Prostate gland (tissue), 2 donors: Measurements from ENCODE around the gene LRP8. TPM values are rescaled to one million over a fixed set of nuclear protein-coding genes. Genes with fewer than 3 reads are reported as not detected.

ENCODE experiments used
- DNase-seq: peaks from one replicate; pipeline ENCODE4 v3.0.0-alpha.2; 2019; ENCODE audit warnings: low spot score
- H3K27ac ChIP-seq, 2 donors: fragments of 200-600 bp; sonication (generic); 2 replicates each; pipeline ENCODE4 v1.5.1; 2017 to 2019
- H3K27me3 ChIP-seq: fragments of 200-600 bp; sonication (generic); replicated peaks from 2 replicates; pipeline ENCODE4 v1.5.1; 2019; ENCODE audit not compliant: insufficient read depth
- H3K36me3 ChIP-seq, 2 donors: fragments of 200-600 bp; sonication (generic); 1 replicate in 1 of 2; 2 replicates in 1 of 2; pipeline versions ENCODE4 v1.5.1 to v1.8.1; 2017 to 2019
- H3K4me1 ChIP-seq: fragments of 200-600 bp; sonication (generic); replicated peaks from 2 replicates; pipeline ENCODE4 v1.5.1; 2019
- H3K4me3 ChIP-seq, 2 donors: fragments of 200-600 bp; sonication (generic); 2 replicates each; pipeline ENCODE4 v1.5.1; 2017 to 2019
- H3K9me3 ChIP-seq: fragments of 200-600 bp; sonication (generic); 2 replicates; pipeline ENCODE4 v1.5.1; 2017
- POLR2A ChIP-seq: fragments of 450-650 bp; IDR thresholded peaks from one replicate; pipeline ENCODE4 v1.6.1; 2016; ENCODE audit warnings: antibody characterized with exemption, mild to moderate bottlenecking
- POLR2AphosphoS5 ChIP-seq: sonication (generic); formaldehyde crosslinking; IDR thresholded peaks from one replicate; pipeline ENCODE4 v1.6.1; 2017; ENCODE audit warnings: antibody characterized with exemption
- WGBS: methylation state at CpG from one replicate; pipeline ENCODE4 v1.1.5; 2018; 5-methylcytosine and 5-hydroxymethylcytosine counted together
- intact Hi-C: fragments of 100-400 bp; cut with DNase I; formaldehyde crosslinking; loops from one replicate; pipeline ENCODE4 v1.14.2; 2022
- total RNA-seq, 2 donors: library from RNA; depleted of rRNA; stranded (reverse); fragments of >200 nt; gene quantifications; one replicate each; pipeline ENCODE4 v1.1.0, GENCODE V29; 2016
- TF ChIP-seq, protein P1 (sequence below), 4 experiments: fragments of 200-600 bp in 2 of 4; fragments of 450-650 bp in 2 of 4; sonication (generic) in 2 of 4; IDR thresholded peaks; 1 replicate in 3 of 4; 2 replicates in 1 of 4; pipeline ENCODE4 v1.5.1; 2016 to 2019; ENCODE audit warnings: antibody characterized with exemption in 4 of 4, mild to moderate bottlenecking in 2 of 4, moderate library complexity in 2 of 4

Gene LRP8
- total RNA-seq, 2 donors from 2014 or later = 6.7 to 130 TPM

DNA sequence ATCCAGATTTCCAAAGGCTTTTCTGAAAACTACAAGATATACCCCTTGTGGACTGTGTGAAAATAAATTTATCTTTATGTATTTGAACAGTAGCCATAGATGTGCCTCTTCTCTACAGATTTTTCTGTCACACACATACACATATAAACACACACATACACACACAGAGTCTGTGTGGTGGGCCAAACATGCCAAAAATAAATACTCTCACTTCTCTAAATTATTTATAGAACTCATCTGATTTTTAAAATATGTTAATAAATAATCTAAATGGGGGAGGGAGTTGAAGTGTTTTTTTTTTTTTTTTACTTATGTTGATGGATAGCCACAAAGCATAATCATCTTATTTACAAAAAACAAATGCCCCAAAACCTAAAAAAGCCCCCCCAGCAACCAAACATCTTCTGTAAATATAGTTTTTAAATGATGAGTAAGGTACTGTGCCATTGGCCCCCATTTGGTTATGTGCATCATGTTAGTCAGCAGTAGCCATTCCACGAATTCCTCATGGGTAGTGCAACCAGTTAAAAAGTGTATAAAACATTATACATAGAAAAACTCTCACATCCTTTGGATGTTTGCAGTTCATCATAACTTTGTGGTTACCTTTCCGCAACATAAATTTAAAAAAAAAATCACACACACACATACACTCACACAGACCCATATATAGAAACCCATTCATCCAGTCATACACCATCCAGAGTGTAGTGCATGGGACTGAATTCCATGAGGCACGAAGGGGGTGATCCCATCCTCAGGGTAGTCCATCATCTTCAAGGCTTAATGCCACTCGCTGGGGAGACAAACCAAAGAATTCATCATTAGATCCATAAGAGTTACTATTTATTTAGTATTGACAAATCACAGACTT is 81.4 kb downstream of the LRP8 start:
- intact Hi-C loops = no loop called here
- Histone ChIP-seq H3K36me3 (no peaks in the 10 kb centered on the region), H3K4me1 (no peaks in the 10 kb centered on the region), H3K9me3 (no peaks in the 10 kb centered on the region), H3K4me3 (no peak overlapping the region), H3K27me3 (no peaks in the 10 kb centered on the region), H3K27ac (no peak overlapping the region)
- 83% methylated on average over 4 of the region's 4 CpGs for WGBS
- DNase-seq = no peak
- TF ChIP-seq POLR2A (no peak), POLR2AphosphoS5 (no peak)
- TF ChIP-seq, protein P1, sequence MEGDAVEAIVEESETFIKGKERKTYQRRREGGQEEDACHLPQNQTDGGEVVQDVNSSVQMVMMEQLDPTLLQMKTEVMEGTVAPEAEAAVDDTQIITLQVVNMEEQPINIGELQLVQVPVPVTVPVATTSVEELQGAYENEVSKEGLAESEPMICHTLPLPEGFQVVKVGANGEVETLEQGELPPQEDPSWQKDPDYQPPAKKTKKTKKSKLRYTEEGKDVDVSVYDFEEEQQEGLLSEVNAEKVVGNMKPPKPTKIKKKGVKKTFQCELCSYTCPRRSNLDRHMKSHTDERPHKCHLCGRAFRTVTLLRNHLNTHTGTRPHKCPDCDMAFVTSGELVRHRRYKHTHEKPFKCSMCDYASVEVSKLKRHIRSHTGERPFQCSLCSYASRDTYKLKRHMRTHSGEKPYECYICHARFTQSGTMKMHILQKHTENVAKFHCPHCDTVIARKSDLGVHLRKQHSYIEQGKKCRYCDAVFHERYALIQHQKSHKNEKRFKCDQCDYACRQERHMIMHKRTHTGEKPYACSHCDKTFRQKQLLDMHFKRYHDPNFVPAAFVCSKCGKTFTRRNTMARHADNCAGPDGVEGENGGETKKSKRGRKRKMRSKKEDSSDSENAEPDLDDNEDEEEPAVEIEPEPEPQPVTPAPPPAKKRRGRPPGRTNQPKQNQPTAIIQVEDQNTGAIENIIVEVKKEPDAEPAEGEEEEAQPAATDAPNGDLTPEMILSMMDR (IDR thresholded peaks at IDR 0.05) = no peak

GRCh38 chr1:53244141-53244540 is 83.7 kb downstream of the LRP8 start:
- intact Hi-C loops = no loop called here
- Histone ChIP-seq H3K36me3 (no peaks in the 10 kb centered on the region), H3K4me3 (no peak overlapping the region), H3K27ac (no peak overlapping the region), H3K9me3 (no peaks in the 10 kb centered on the region), H3K4me1 (no peaks in the 10 kb centered on the region), H3K27me3 (no peaks in the 10 kb centered on the region)
- DNase-seq = no peak
- 81% methylated on average over 4 of the region's 4 CpGs for WGBS
- no peak for TF ChIP-seq POLR2AphosphoS5
- TF ChIP-seq POLR2A = no peak
- TF ChIP-seq, protein P1 (IDR thresholded peaks at IDR 0.05) = no peak

DNA sequence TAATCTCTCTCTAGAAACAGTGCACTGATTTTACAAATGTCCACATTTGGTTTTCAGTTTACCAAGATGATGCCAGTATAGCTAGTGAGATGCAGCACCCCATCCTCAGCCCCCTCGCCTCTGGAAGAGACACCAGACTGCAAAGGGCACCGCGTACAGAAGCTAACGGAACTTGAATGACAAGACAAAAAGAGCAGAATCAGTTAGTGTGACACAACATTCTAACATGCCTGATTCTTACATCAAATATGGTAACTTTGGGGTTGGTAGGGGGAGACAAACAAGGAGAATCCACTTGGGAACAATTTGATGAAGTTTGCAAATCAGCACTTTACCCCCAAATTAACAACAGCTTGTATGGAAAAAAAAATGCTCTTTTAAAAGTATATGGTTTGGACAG is 85.5 kb downstream of the LRP8 start:
- TF ChIP-seq POLR2AphosphoS5 (no peak), POLR2A (no peak)
- TF ChIP-seq, protein P1 (IDR thresholded peaks at IDR 0.05) = no peak
- no peak for DNase-seq
- intact Hi-C loops = no loop called here
- Histone ChIP-seq H3K27ac (no peak overlapping the region), H3K9me3 (no peaks in the 10 kb centered on the region), H3K4me1 (no peaks in the 10 kb centered on the region), H3K4me3 (no peak overlapping the region), H3K27me3 (no peaks in the 10 kb centered on the region), H3K36me3 (no peaks in the 10 kb centered on the region)
- 74% methylated on average over 4 of the region's 4 CpGs for WGBS

GRCh38 chr1:53241828-53242227 is 86.0 kb downstream of the LRP8 start:
- Histone ChIP-seq H3K36me3 (no peaks in the 10 kb centered on the region), H3K9me3 (no peaks in the 10 kb centered on the region), H3K4me1 (no peaks in the 10 kb centered on the region), H3K27ac (no peak overlapping the region), H3K27me3 (no peaks in the 10 kb centered on the region), H3K4me3 (no peak overlapping the region)
- intact Hi-C loops = no loop called here
- no peak for DNase-seq
- TF ChIP-seq, protein P1 (IDR thresholded peaks at IDR 0.05) = no peak
- no peak for TF ChIP-seq POLR2A
- TF ChIP-seq POLR2AphosphoS5 = no peak
- 91% methylated on average over 2 of the region's 2 CpGs for WGBS
